ENCODE measurements around the gene SLC39A11. TPM values are rescaled to one million over a fixed set of nuclear protein-coding genes. Genes with fewer than 3 reads are reported as not detected.
"Not testable (repeated sequence)": the region's sequence is repeated elsewhere in the genome, so short reads cannot be mapped to it uniquely, and the experiment has no call there.

The SLC39A11 gene
- total RNA-seq, 6 donors from 2014 or later = 16.3 to 57.6 (median 29.5) TPM

DNA sequence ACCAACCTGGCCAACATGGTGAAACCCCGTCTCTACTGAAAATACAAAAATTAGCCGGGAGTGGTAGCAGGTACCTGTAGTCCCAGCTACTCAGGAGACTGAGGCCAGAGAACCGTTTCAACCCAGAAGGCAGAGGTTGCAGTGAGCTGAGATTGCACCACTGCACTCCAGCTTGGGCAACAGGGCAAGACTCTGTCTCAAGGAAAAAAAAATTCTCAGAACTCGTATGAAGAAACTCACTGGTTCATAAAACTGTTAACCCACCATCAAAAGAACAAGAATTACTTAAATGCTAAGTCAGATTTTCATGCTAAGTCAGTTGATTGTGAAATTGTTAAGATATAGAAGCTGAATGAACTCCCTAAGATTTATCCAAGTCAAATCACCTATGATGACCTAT is 31.3 kb downstream of the SLC39A11 start:
- Histone ChIP-seq H3K27me3 (no peaks in the 10 kb centered on the region), H3K9me3 (no peaks in the 10 kb centered on the region), H3K27ac (no peak overlapping the region), H3K36me3 (no peaks in the 10 kb centered on the region), H3K4me3 (no peak overlapping the region), H3K4me1 (peaks cover 0 to 4% (median 0%) of the 10 kb centered on the region in 4 donors)
- TF ChIP-seq, protein P1, sequence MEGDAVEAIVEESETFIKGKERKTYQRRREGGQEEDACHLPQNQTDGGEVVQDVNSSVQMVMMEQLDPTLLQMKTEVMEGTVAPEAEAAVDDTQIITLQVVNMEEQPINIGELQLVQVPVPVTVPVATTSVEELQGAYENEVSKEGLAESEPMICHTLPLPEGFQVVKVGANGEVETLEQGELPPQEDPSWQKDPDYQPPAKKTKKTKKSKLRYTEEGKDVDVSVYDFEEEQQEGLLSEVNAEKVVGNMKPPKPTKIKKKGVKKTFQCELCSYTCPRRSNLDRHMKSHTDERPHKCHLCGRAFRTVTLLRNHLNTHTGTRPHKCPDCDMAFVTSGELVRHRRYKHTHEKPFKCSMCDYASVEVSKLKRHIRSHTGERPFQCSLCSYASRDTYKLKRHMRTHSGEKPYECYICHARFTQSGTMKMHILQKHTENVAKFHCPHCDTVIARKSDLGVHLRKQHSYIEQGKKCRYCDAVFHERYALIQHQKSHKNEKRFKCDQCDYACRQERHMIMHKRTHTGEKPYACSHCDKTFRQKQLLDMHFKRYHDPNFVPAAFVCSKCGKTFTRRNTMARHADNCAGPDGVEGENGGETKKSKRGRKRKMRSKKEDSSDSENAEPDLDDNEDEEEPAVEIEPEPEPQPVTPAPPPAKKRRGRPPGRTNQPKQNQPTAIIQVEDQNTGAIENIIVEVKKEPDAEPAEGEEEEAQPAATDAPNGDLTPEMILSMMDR (IDR thresholded peaks at IDR 0.05) = no peak
- no peak for TF ChIP-seq POLR2A (IDR thresholded peaks at IDR 0.05)
- ATAC-seq (ENCODE audit: low FRiP score in 2 of 2) = no peak
- no peak for DNase-seq
- 77 to 81% methylated on average over 4 of the region's 4 CpGs for WGBS, 2 donors

- H3K27ac ChIP-seq = no peak overlapping the region
- no peak for ATAC-seq (ENCODE audit: low FRiP score in 2 of 2)
- peaks cover 0 to 4% (median 0%) of the 10 kb centered on the region in 4 donors for H3K4me1 ChIP-seq
- 84 to 89% methylated on average over 7 of the region's 7 CpGs for WGBS, 2 donors
- TF ChIP-seq POLR2A (IDR thresholded peaks at IDR 0.05) (no peak), EP300 (IDR thresholded peaks at IDR 0.05) (no peak), POLR2AphosphoS5 (IDR thresholded peaks at IDR 0.05) (no peak)
- TF ChIP-seq, protein P1 (IDR thresholded peaks at IDR 0.05) = no peak
- DNase-seq = no peak
- no peaks in the 10 kb centered on the region for H3K9me3 ChIP-seq
- no peak overlapping the region for H3K4me3 ChIP-seq
- no peaks in the 10 kb centered on the region for H3K36me3 ChIP-seq
- H3K27me3 ChIP-seq = no peaks in the 10 kb centered on the region
These were observed 31.8 kb downstream of the SLC39A11 start for GRCh38 chr17:73060721-73061120.

DNA sequence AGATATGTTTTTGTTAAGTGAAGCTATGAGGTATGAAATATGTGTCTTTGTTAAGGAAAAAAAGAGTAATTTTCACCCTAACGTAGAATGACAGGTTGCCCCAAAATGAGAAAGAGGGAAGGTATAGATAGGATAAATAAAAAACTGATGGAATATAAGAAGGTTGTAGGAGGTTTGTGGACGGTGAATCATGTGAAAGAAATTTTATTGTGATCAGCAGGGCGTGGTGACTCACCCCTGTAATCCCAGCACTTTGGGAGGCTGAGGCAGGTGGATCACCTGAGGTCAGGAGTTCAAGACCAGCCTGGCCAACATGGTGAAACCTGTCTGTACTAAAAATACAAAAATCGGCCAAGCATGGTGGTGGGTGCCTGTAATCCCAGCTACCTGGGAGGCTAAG is 32.8 kb downstream of the SLC39A11 start:
- not testable (repeated sequence) for H3K36me3 ChIP-seq; H3K4me3 ChIP-seq; H3K27me3 ChIP-seq; H3K4me1 ChIP-seq; H3K9me3 ChIP-seq; H3K27ac ChIP-seq; ATAC-seq (ENCODE audit: low FRiP score in 2 of 2); DNase-seq
- 83 to 93% methylated on average over 4 of the region's 4 CpGs for WGBS, 2 donors

- WGBS, 2 donors = 90 to 91% methylated on average over 6 of the region's 6 CpGs
- TF ChIP-seq, protein P1 (IDR thresholded peaks at IDR 0.05) = no peak
- H3K36me3 ChIP-seq = no peaks in the 10 kb centered on the region
- H3K27me3 ChIP-seq = no peaks in the 10 kb centered on the region
- no peak for ATAC-seq (ENCODE audit: low FRiP score in 2 of 2)
- H3K9me3 ChIP-seq = no peaks in the 10 kb centered on the region
- no peak overlapping the region for H3K27ac ChIP-seq
- no peak overlapping the region for H3K4me3 ChIP-seq
- no peaks in the 10 kb centered on the region for H3K4me1 ChIP-seq
- no peak for DNase-seq
These were observed 34.5 kb downstream of the SLC39A11 start for GRCh38 chr17:73058022-73058421.

DNA sequence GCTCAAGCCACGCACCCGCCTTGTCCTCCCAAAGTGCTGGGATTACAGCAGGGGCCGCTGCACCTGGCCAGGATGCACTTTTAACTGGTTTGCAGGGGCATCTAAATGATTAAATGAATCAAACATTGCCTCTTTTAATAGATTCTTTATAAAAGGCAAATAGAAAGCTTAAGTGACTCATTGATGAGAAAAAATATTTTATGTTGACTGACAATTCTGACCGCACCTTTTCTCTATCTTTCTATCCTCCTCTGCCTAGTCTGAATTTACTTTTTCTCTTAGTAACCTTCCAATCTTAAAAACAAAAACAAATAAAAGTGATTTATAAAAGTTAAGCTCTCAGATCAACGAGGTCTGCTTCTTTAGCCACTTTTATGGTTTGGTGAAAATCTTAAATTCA is 35.3 kb downstream of the SLC39A11 start:
- Histone ChIP-seq H3K4me1 (no peaks in the 10 kb centered on the region), H3K9me3 (no peaks in the 10 kb centered on the region), H3K4me3 (no peak overlapping the region), H3K27ac (no peak overlapping the region), H3K36me3 (no peaks in the 10 kb centered on the region), H3K27me3 (no peaks in the 10 kb centered on the region)
- 95 to 99% methylated on average over 5 of the region's 5 CpGs for WGBS, 2 donors
- DNase-seq (no peak), ATAC-seq (ENCODE audit: low FRiP score in 2 of 2) (no peak)
- TF ChIP-seq, protein P1 (IDR thresholded peaks at IDR 0.05) = no peak
- TF ChIP-seq POLR2AphosphoS5 (IDR thresholded peaks at IDR 0.05) = no peak
- TF ChIP-seq POLR2A (IDR thresholded peaks at IDR 0.05) = no peak
- no peak for TF ChIP-seq EP300 (IDR thresholded peaks at IDR 0.05)

Data from upper lobe of left lung (tissue), 6 donors.